HG03175 (cell line): Measurements from ENCODE around the gene CD37.
"Not testable (repeated sequence)": the region's sequence is repeated elsewhere in the genome, so short reads cannot be mapped to it uniquely, and the experiment has no call there.

Source experiments
- ATAC-seq: cut with Tn5 transposase; IDR thresholded peaks from one replicate; pipeline ENCODE4 v1.9.1; 2021; ENCODE audit warnings: mild to moderate bottlenecking, moderate library complexity; ENCODE audit not compliant: unreplicated experiment

Gene CD37, protein sequence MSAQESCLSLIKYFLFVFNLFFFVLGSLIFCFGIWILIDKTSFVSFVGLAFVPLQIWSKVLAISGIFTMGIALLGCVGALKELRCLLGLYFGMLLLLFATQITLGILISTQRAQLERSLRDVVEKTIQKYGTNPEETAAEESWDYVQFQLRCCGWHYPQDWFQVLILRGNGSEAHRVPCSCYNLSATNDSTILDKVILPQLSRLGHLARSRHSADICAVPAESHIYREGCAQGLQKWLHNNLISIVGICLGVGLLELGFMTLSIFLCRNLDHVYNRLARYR

GRCh38 chr19:49335071-49335783 is at the start of gene CD37:
Gene CD37, plus strand, starts transcription at chr19:49335406. Its CDS starts 135 bp downstream, at chr19:49335541.
- ATAC-seq: peak; percentile 40

- no peak for ATAC-seq
Observed at GRCh38 chr19:49287141-49287770, 48.0 kb upstream of the CD37 start.

DNA sequence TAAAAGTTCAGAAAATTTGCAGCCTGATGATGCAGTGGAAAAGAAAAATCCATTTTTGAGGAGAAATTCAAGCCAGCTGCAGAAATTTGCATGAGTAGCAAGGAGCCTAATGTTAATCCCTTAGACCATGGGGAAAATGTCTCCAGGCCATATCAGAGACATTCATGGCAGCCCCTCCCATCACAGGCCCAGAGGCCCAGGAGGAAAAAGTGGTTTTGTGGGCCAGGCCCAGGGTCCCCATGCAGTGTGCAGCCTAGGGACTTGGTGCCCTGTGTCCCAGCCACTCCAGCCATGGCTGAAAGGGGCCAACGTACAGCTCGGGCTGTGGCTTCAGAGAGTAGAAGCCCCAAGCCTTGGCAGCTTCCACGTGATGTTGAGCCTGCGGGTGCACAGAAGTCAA is 47.0 kb upstream of the CD37 start:
- not testable (repeated sequence) for ATAC-seq

DNA sequence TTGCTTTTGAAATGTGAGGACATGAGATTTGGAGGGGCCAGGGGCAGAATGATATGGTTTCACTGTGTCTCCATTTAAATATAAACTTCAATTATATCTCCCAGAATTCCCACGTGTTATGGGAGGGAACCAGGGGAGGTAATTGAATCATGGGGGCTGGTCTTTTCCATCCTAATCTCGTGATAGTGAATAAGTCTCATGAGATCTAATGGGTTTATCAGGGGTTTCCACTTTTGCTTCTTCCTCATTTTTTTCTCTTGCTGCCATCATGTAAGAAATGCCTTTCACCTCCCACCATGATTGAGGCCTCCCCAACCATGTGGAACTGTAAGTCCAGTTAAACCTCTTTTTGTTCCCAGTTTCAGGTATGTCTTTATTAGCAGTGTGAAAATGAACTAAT is 45.9 kb upstream of the CD37 start:
- ATAC-seq: not testable (repeated sequence)

DNA sequence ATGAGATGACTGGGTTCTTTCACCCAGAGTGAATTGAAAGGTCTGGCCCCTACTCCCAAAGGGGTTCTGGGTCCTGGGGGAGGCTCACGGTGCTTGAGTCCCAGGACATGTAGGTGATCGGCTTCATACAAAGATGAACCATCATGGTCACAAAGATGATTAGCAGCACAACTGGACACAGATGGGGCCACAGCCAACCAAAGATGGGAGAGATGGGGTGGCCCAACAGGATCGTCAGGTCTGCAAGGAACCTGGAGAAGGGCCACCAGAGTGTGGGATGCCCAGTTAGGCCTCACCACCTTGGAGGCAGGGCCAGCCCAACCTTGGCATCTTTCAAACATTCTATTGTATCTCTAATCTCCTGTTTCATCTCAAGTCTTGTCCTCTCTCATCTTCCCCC is 44.7 kb upstream of the CD37 start:
- no peak for ATAC-seq

DNA sequence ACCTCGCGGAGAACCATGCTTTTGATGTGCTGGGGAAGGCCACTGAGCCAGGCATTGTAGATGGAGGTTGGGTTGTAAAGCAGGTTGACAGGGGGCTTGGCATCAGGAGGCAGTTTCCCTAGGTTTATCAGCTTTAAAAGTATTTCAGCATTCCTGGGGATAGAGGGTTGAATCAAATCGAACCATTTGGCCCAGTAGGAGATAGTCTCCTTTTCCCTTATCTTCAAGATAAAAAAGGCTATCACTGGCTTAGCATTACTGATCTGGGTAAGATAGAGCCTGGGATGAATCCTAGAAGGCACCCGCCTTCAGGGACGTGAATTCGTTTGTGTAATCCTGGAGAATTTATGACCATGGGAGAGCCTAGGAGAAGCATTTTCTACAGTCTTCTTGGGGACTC is 40.8 kb upstream of the CD37 start:
- ATAC-seq: no peak

DNA sequence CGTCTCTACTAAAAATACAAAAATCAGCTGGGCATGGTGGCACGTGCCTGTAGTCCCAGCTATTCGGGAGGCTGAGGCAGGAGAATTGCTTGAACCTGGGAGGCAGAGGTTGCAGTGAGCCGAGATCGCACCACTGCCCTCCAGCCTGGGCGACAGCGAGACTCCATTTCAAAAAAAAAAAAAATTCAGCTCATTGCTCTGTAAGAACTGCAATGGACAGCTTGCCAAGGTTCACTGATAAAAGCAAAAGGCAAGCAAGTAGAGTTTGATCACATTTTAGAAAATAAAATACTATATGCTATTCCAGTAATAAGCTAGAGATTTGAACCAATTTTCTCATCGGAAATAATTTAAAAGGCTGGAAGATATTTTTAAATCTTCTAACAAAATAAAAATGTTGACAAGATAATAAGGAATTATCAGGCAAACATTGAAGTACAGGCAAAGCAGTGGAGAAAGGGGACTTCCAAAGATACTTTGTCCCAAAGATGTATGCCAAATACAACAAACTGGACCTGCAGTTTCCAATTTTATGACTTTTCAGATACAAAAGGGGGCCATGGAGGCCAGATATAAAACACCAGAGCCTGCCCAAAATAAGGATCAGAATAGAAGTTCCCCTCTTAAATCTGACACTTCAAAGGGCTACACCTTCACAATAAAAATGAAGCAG is 39.9 kb upstream of the CD37 start:
- ATAC-seq: no peak

DNA sequence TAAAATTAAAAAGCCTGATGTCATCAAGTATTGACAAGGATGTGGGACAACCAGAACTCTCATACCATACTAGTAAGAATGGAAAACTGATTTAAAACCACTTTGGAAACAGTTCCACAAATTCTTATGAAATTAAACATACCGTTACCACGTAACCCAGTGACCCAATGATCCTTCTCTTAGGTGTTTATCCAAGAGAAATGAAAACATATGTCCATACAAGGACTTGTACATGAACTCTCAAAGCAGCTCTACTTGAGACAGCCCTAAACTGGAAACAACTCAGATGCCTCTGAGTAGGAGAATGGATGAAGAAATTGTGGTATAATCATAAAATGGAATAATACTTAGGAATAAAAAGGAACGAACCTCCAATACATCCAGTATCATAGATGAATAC is 37.8 kb upstream of the CD37 start:
- no peak for ATAC-seq

- not testable (repeated sequence) for ATAC-seq
Observed at GRCh38 chr19:49298653-49299052, 36.6 kb upstream of the CD37 start.

DNA sequence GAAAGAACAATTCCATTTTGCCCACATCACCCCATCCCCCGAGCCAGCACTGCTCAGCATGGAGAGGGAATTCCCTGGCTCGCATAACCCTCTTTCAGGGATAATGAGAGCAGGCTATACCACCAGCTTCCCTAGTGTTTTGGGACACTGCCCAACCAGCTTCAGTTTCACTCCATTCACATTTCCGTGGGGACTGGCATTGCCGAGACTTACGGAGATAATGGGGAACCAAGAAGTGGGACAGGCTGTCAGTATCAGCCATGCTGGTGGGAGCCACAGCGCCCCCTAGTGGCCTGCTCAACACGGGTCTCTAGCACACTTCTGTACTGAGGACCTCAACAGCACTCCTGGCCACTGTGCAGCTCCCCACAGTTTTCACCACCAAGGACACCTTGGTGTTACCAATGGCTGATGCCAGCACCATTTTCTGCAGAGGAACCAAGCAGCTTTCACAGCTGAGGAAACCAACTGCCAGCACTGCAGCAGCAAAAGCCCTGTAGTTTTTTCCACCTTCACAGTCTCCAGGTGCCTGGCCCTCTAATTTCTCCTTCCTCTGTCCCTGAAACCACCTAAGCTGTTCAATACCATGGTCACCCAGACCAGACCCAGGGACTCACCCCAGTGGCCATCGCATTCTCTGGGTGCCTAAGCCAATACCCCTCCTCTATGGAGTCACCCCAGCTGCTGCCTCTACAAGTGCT is 33.9 kb upstream of the CD37 start:
- peak; percentile 56 for ATAC-seq

- ATAC-seq: no peak
Observed at GRCh38 chr19:49301866-49302252, 33.3 kb upstream of the CD37 start.

DNA sequence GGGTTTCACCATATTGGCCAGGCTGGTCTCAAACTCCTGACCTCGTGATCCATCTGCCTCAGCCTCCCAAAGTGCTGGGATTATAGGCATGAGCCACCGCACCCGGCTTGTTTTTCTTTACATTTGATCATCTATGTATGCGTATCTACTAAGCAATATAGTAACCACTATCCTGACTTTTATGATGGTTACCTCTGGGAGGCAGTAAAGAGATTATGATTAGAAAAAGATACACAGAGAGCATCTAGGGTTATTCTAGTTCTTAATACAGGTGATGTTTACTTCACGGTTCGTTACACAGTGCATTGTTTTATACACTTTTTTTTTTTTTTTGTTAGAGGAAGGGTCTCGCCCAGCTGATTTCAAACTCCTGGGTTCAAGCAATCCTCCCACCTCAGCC is 28.5 kb upstream of the CD37 start:
- not testable (repeated sequence) for ATAC-seq

GRCh38 chr19:49309087-49309486 is 26.1 kb upstream of the CD37 start:
- no peak for ATAC-seq

DNA sequence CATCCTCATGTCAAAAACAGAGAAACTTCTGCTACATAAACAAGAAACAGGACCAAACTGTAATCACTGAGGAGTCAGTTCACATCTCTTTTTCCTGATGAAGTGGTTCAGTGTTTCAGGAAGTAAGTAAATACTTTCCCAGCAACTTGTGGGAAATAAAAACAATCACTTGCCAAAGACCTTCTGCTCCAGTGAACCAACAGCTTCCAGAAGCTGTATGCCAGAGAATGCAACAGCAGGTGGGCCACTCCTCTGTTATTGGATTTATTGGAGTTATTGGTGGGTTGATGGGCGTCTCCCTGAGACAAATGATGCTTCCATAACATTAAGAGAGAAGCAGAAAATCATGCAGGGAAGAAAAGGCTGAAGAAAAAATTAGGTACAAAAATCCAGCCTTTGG is 20.1 kb upstream of the CD37 start:
- ATAC-seq: no peak

- ATAC-seq: no peak
Observed at GRCh38 chr19:49316284-49316683, 18.9 kb upstream of the CD37 start.

DNA sequence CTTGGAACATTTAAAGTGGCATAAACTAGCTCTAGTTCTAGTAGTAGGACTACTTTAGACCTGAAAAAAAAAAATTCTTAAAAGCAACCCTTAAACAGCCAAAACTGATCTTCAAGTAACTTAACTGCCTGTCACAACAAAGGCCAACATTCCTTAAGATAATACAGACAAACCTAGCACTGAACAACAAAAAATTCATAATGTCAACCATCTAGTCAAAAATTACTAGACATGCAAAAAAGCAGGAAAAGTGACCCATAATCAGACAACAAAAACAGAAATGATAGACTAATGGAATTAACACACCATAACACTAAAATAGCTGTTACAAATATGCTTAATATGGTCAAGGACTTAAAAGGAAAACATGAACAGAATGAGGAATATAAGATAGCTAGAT is 16.9 kb upstream of the CD37 start:
- no peak for ATAC-seq

- ATAC-seq: no peak
Observed at GRCh38 chr19:49324801-49325576, 10.2 kb upstream of the CD37 start, which contains the start of gene SLC6A16. Gene SLC6A16, minus strand, starts transcription at chr19:49325191. Its CDS starts 13,844 bp downstream, at chr19:49311347.

- ATAC-seq: not testable (repeated sequence)
Observed at GRCh38 chr19:49325756-49326155, 9.4 kb upstream of the CD37 start.

GRCh38 chr19:49326165-49326704 is 9.0 kb upstream of the CD37 start:
- no peak for ATAC-seq
